Natural killer cell (primary cell): ENCODE results near the gene PSMG2. TPM values are rescaled to one million over a fixed set of nuclear protein-coding genes. Genes with fewer than 3 reads are reported as not detected.

ENCODE experiments used
- ATAC-seq, 3 donors: fragments of 150-1000 bp in 2 of 3; fragments of 200-7000 bp in 1 of 3; cut with Tn5 transposase; 1 replicate in 1 of 3; 2 replicates in 2 of 3; pipeline ENCODE4 v1.10.0; 2021; ENCODE audit warnings: mild to moderate bottlenecking in 2 of 3, moderate library complexity in 2 of 3
- DNase-seq, 2 donors: peaks; one replicate each; pipeline versions ENCODE4 v3.0.0 to v3.0.0-alpha.2; 2013 to 2021; ENCODE audit warnings: mixed read lengths in 1 of 2
- H3K27ac ChIP-seq: one replicate; pipeline ENCODE4 v1.5.1; 2013; ENCODE audit warnings: mild to moderate bottlenecking, low read length
- H3K27me3 ChIP-seq: one replicate; pipeline ENCODE4 v1.6.1; 2013; ENCODE audit warnings: low read length; ENCODE audit not compliant: control insufficient read depth, insufficient read depth
- H3K36me3 ChIP-seq: one replicate; pipeline ENCODE4 v1.6.1; 2013; ENCODE audit warnings: low read length; ENCODE audit not compliant: control insufficient read depth, insufficient read depth
- H3K4me1 ChIP-seq: one replicate; pipeline ENCODE4 v1.6.1; 2013; ENCODE audit warnings: low read length; ENCODE audit not compliant: control insufficient read depth, insufficient read depth
- H3K4me3 ChIP-seq: one replicate; pipeline ENCODE4 v1.5.1; 2013; ENCODE audit warnings: low read length
- H3K9me3 ChIP-seq: one replicate; pipeline ENCODE4 v1.6.1; 2013; ENCODE audit warnings: low read length; ENCODE audit not compliant: control insufficient read depth, insufficient read depth
- H3K27ac Mint-ChIP-seq, 2 donors: one replicate each; pipeline ENCODE4 v1.8.0; 2022; ENCODE audit warnings: mild to moderate bottlenecking in 2 of 2, mixed read lengths in 2 of 2, moderate library complexity in 1 of 2
- H3K27me3 Mint-ChIP-seq, 2 donors: one replicate each; pipeline ENCODE4 v1.8.0; 2022; ENCODE audit warnings: low read depth in 2 of 2, mixed read lengths in 2 of 2
- H3K36me3 Mint-ChIP-seq: one replicate; pipeline ENCODE4 v1.8.0; 2022; ENCODE audit warnings: mixed read lengths
- H3K4me1 Mint-ChIP-seq, 2 donors: one replicate each; pipeline ENCODE4 v1.8.0; 2022; ENCODE audit warnings: mixed read lengths in 2 of 2
- H3K4me3 Mint-ChIP-seq: one replicate; pipeline ENCODE4 v1.8.0; 2022; ENCODE audit warnings: mild to moderate bottlenecking, moderate library complexity, mixed read lengths
- H3K9me3 Mint-ChIP-seq, 2 donors: one replicate each; pipeline ENCODE4 v1.8.0; 2022; ENCODE audit warnings: mixed read lengths in 2 of 2
- WGBS: methylation state at CpG from one replicate; pipeline ENCODE4 v1.1.7; 2013; ENCODE audit warnings: missing lambda C conversion rate; ENCODE audit not compliant: insufficient coverage; 5-methylcytosine and 5-hydroxymethylcytosine counted together
- intact Hi-C: fragments of 100-400 bp; cut with micrococcal nuclease; formaldehyde crosslinking; loops from one replicate; pipeline ENCODE4 v1.14.2; 2022
- total RNA-seq, 4 donors: library from RNA; stranded (reverse); fragments of 120-200 nt in 1 of 4; gene quantifications; one replicate each; pipeline versions ENCODE4 v1.2.3 to v1.2.4, GENCODE V29; 2013 to 2022
- TF ChIP-seq, protein P1 (sequence below): fragments of 200-600 bp; IDR thresholded peaks from one replicate; pipeline ENCODE4 v1.8.0; 2022; ENCODE audit warnings: antibody characterized with exemption

The PSMG2 gene
- total RNA-seq, 3 donors from 2014 or later (not counting 1 experiment from before 2014, with no cell fraction given), result 56.7 to 63.4 (median 62.8) TPM

DNA sequence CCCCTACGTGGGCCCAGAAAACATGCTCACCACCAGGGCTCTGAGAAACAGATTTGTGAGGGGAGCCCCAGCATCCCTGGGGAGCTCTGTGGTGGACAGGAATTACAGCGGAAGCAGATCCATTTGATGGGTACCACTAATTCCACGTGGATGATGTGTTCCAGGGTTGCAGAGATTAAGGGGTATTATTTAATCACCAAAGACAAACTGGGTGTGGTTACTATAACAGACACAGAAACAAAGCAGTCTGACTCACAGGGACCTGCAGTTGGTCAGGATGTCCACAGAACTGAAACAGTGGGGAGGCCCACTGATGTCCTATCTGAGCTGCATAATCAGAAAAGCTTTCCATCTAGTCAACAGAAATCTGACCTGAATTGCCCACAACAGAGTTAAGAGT, 65.8 kb downstream of the PSMG2 start:
- intact Hi-C loops, result no loop called here
- Histone ChIP-seq H3K27ac (no peak overlapping the region), H3K27me3 (no peaks in the 10 kb centered on the region), H3K4me3 (no peak overlapping the region), H3K36me3 (no peaks in the 10 kb centered on the region), H3K4me1 (no peaks in the 10 kb centered on the region), H3K9me3 (no peaks in the 10 kb centered on the region)
- Mint-ChIP-seq H3K27ac (no peak overlapping the region), H3K36me3 (no peaks in the 10 kb centered on the region), H3K27me3 (no peaks in the 10 kb centered on the region), H3K4me1 (peaks cover 0 to 10% of the 10 kb centered on the region in 2 donors), H3K4me3 (no peak overlapping the region), H3K9me3 (no peaks in the 10 kb centered on the region)
- no peak for ATAC-seq
- TF ChIP-seq, protein P1, sequence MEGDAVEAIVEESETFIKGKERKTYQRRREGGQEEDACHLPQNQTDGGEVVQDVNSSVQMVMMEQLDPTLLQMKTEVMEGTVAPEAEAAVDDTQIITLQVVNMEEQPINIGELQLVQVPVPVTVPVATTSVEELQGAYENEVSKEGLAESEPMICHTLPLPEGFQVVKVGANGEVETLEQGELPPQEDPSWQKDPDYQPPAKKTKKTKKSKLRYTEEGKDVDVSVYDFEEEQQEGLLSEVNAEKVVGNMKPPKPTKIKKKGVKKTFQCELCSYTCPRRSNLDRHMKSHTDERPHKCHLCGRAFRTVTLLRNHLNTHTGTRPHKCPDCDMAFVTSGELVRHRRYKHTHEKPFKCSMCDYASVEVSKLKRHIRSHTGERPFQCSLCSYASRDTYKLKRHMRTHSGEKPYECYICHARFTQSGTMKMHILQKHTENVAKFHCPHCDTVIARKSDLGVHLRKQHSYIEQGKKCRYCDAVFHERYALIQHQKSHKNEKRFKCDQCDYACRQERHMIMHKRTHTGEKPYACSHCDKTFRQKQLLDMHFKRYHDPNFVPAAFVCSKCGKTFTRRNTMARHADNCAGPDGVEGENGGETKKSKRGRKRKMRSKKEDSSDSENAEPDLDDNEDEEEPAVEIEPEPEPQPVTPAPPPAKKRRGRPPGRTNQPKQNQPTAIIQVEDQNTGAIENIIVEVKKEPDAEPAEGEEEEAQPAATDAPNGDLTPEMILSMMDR, result no peak
- DNase-seq, result no peak
- WGBS, result 82% methylated on average over 3 of the region's 3 CpGs

DNA sequence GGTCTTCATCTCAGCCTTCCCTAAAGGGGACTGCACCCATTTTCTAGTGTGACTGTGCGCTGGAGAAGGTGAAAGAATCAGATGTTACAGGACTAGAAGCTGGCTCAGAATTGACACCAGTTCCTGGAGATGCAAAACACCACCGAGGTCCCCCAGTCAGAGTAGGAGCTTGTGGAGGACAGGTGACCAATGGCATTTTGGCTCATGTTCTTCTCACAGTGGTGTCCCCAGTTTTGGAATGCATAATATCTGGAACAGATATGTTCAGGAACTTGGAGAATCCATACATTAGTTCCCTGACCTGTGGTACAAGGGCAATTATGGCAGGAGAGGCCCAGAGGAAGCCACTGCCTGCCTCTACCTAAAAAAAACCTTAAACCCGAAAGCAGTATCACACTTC, 66.3 kb downstream of the PSMG2 start:
- Histone ChIP-seq H3K4me1 (peaks cover 2% of the 10 kb centered on the region), H3K27ac (no peak overlapping the region), H3K4me3 (no peak overlapping the region), H3K27me3 (no peaks in the 10 kb centered on the region), H3K36me3 (no peaks in the 10 kb centered on the region), H3K9me3 (no peaks in the 10 kb centered on the region)
- TF ChIP-seq, protein P1, result no peak
- WGBS, result 89% methylated on average over 3 of the region's 3 CpGs
- intact Hi-C loops, result no loop called here
- Mint-ChIP-seq H3K27me3 (no peaks in the 10 kb centered on the region), H3K27ac (no peak overlapping the region), H3K36me3 (no peaks in the 10 kb centered on the region), H3K9me3 (no peaks in the 10 kb centered on the region), H3K4me1 (peaks cover 0 to 10% of the 10 kb centered on the region in 2 donors), H3K4me3 (no peak overlapping the region)
- no peak for ATAC-seq
- DNase-seq, result no peak

DNA sequence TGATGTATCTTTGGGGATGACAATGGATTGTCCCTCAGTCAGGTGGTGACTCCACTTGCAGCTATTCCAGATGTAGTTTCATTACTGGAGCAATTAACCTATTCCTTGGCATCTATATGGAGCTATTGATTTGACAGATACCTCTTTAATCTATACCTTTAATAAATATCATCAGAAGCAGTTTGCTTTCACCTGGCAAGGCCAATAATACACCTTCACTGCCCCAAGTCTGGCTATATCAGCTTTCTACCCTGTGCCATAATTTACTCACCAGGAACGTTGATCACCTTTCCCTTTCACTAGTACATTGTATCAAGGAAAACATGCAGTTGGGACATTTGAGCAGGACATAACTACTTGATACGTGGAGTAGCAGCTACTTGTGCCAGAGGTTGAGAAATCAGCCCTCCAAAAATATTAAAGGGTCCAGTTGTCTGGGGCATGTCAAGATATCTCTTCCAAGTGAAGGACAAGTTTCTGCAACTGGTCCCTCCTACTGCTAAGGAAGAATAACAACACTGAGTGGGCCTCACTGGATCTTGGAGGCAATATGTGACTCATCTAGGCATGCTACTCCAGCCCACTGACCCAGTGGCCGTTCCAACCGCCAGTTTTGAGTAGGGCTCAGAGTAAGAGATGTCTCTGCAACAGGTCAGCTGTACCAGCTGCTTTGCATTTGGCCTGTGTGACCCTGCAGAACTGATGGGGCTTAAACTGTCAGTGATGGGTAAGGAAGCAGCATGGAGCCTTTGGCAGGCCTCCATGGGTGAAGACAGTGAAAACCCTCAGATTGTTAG, 67.0 kb downstream of the PSMG2 start:
- Mint-ChIP-seq H3K27ac (no peak overlapping the region), H3K36me3 (no peaks in the 10 kb centered on the region), H3K9me3 (no peaks in the 10 kb centered on the region), H3K4me3 (no peak overlapping the region), H3K4me1 (peaks cover 4 to 14% of the 10 kb centered on the region in 2 donors), H3K27me3 (no peaks in the 10 kb centered on the region)
- DNase-seq (no peak), ATAC-seq (no peak)
- H3K36me3 ChIP-seq, result no peaks in the 10 kb centered on the region
- H3K4me1 ChIP-seq, result peaks cover 5% of the 10 kb centered on the region
- no peaks in the 10 kb centered on the region for H3K9me3 ChIP-seq
- H3K4me3 ChIP-seq, result no peak overlapping the region
- TF ChIP-seq, protein P1, result no peak
- H3K27me3 ChIP-seq, result no peaks in the 10 kb centered on the region
- no peak overlapping the region for H3K27ac ChIP-seq
- intact Hi-C loops, result no loop called here
- WGBS, result 81% methylated on average over 4 of the region's 4 CpGs
